ENCODE data around the gene DBI.

DNA sequence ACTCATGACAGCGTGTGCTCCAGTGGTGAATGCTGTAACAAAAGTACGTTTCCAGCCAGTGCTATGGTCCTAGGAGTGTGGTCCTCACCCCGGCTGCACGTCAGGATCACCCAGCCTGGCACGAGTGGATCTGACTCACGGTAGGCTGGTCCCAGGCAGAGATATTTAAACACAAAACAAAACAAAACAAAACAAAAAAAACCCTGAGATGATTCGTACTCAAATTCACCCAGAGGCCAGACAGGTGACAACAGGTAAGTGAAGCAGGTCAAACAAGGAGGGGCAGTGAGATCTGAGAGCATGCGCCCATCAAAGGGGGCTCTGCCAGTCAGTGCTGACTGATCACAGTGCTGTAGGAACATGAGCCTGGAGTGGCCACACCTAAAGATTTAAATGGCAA, 43.3 kb upstream of the DBI start:
- TF ChIP-seq, protein P1, sequence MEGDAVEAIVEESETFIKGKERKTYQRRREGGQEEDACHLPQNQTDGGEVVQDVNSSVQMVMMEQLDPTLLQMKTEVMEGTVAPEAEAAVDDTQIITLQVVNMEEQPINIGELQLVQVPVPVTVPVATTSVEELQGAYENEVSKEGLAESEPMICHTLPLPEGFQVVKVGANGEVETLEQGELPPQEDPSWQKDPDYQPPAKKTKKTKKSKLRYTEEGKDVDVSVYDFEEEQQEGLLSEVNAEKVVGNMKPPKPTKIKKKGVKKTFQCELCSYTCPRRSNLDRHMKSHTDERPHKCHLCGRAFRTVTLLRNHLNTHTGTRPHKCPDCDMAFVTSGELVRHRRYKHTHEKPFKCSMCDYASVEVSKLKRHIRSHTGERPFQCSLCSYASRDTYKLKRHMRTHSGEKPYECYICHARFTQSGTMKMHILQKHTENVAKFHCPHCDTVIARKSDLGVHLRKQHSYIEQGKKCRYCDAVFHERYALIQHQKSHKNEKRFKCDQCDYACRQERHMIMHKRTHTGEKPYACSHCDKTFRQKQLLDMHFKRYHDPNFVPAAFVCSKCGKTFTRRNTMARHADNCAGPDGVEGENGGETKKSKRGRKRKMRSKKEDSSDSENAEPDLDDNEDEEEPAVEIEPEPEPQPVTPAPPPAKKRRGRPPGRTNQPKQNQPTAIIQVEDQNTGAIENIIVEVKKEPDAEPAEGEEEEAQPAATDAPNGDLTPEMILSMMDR (IDR thresholded peaks at IDR 0.05): no peak
- TF ChIP-seq POLR2A (IDR thresholded peaks at IDR 0.05): no peak

Measured in heart left ventricle (tissue), 13 donors.